H1 (cell line): ENCODE results near the gene RNPS1. TPM values are rescaled to one million over a fixed set of nuclear protein-coding genes. Genes with fewer than 3 reads are reported as not detected.

Experiments
- ASH2L ChIP-seq: fragments of 200-600, 300-600 bp; sonication (generic); IDR thresholded peaks from one replicate; pipeline ENCODE4 v1.7.1; 2017; ENCODE audit warnings: low read length
- CBX5 ChIP-seq: fragments of 300-800, 300-1000 bp; sonication (generic); IDR thresholded peaks from 2 replicates; pipeline ENCODE4 v1.7.1; 2016; ENCODE audit warnings: antibody characterized with exemption, low read length, low read depth
- CEBPB ChIP-seq: IDR thresholded peaks from 2 replicates; pipeline ENCODE4 v1.6.1; 2012; ENCODE audit warnings: low read depth, low read length
- CTCF ChIP-seq, 3 experiments: IDR thresholded peaks; 1 replicate in 2 of 3; 2 replicates in 1 of 3; pipeline versions ENCODE4 v1.5.1 to v1.6.1; 2011; ENCODE audit warnings: low read length in 3 of 3, mild to moderate bottlenecking in 3 of 3, inconsistent platforms in 2 of 3, low read depth in 1 of 3, moderate library complexity in 1 of 3; ENCODE audit not compliant: insufficient read depth in 1 of 3; ENCODE audit errors: control extremely low read depth in 1 of 3
- GABPA ChIP-seq: IDR thresholded peaks from 2 replicates; pipeline ENCODE4 v1.6.1; 2011; ENCODE audit warnings: mild to moderate bottlenecking, low read length, moderate library complexity, borderline replicate concordance; ENCODE audit not compliant: insufficient read depth
- POU5F1 ChIP-seq: IDR thresholded peaks from 2 replicates; pipeline ENCODE4 v1.6.1; 2011; ENCODE audit warnings: low read depth, mild to moderate bottlenecking, low read length, moderate library complexity
- SP2 ChIP-seq: IDR thresholded peaks from 2 replicates; pipeline ENCODE4 v1.6.1; 2012; ENCODE audit warnings: mild to moderate bottlenecking, low read length, inconsistent platforms
- SRF ChIP-seq: IDR thresholded peaks from 2 replicates; pipeline ENCODE4 v1.6.1; 2011; ENCODE audit warnings: mild to moderate bottlenecking, low read depth, low read length, moderate library complexity
- polyA plus RNA-seq, 7 experiments: library from polyadenylated mRNA; depleted of rRNA in 3 of 7; stranded (reverse) in 5 of 7; unstranded in 2 of 7; fragments of >200 nt in 5 of 7; fragments of 200-250 nt in 2 of 7; gene quantifications; 1 replicate in 5 of 7; 2 replicates in 1 of 7; 4 replicates in 1 of 7; pipeline versions ENCODE4 v1.2.1 to v1.2.3, GENCODE V29; 2011 to 2013; ENCODE audit warnings: missing spikeins in 2 of 7, mixed read lengths in 2 of 7
- total RNA-seq: library from RNA; stranded (reverse); fragmentation: NEBNext Ultra II Directional; extraction: Animal tissue kit (Norgen Biotek cat#: 25700); gene quantifications from 2 replicates; pipeline ENCODE4 v1.2.1, GENCODE V29; 2021

The RNPS1 gene
- total and polyA plus RNA-seq, 2 of the 8 experiments (the other 6 are each of a cell fraction or from before 2014, with no cell fraction given) = 330 to 350 TPM

DNA sequence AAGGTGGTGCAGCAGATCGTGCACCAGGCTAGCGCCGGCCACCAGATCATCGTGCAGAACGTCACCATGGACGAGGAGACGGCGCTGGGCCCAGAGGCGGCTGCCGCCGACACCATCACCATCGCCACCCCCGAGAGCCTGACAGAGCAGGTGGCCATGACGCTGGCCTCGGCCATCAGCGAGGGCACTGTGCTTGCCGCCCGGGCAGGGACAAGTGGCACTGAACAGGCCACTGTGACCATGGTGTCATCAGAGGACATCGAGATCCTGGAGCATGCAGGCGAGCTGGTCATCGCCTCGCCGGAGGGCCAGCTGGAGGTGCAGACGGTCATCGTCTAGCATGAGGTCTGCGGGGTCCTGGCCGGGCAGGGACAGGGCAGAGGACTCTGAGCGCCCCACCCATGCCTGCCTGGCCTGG lies 32.7 kb downstream of the RNPS1 start (continued):
- TF ChIP-seq POU5F1 (no peak), SP2 (no peak), CTCF (IDR thresholded peaks at IDR 0.05; ENCODE audit: control extremely low read depth in 1 of 3, insufficient read depth in 1 of 3, low read depth in 1 of 3, low read length in 3 of 3) (no peak), SRF (no peak), GABPA (no peak), CEBPB (no peak), CBX5 (no peak), ASH2L (no peak)
